K562 (cell line): ENCODE measurements around the gene RPTOR. TPM values are rescaled to one million over a fixed set of nuclear protein-coding genes. Genes with fewer than 3 reads are reported as not detected.

Source experiments
- CUX1 ChIP-seq: fragments of 200-800 bp; sonication (Bioruptor generic); IDR thresholded peaks from 2 replicates; pipeline ENCODE4 v1.6.1; 2016; ENCODE audit warnings: missing genetic modification characterization, missing compliant biosample characterization
- E2F3 ChIP-seq: fragments of 250-450 bp; sonication (Bioruptor Pico); IDR thresholded peaks from 2 replicates; pipeline ENCODE4 v1.4.0; 2020; ENCODE audit warnings: mild to moderate bottlenecking
- E2F4 ChIP-seq: sonication (generic); formaldehyde crosslinking; IDR thresholded peaks from 2 replicates; pipeline ENCODE4 v1.8.0; 2022; ENCODE audit warnings: mild to moderate bottlenecking, low read depth, missing genetic modification reagents
- ETS2 ChIP-seq: IDR thresholded peaks from 2 replicates; pipeline ENCODE4 v1.6.1; 2016; ENCODE audit warnings: borderline replicate concordance, missing genetic modification characterization, mild to moderate bottlenecking, moderate library complexity, missing compliant biosample characterization; ENCODE audit not compliant: poor library complexity, severe bottlenecking
- EZH2 ChIP-seq: IDR thresholded peaks from 2 replicates; pipeline ENCODE4 v1.6.1; 2012; ENCODE audit warnings: low read depth, mild to moderate bottlenecking, inconsistent platforms, low read length, borderline replicate concordance
- FOXA3 ChIP-seq, 2 experiments: fragments of 450-650 bp in 1 of 2; sonication (generic) in 1 of 2; formaldehyde crosslinking; IDR thresholded peaks in 1 of 2; conservative IDR thresholded peaks in 1 of 2; 2 replicates each; pipeline versions ENCODE4 v1.4.0 to v1.8.0; 2020 to 2022; ENCODE audit warnings: mild to moderate bottlenecking in 2 of 2, missing genetic modification reagents in 1 of 2
- GMEB1 ChIP-seq: fragments of 250-450 bp; sonication (Bioruptor Pico); IDR thresholded peaks from 2 replicates; pipeline ENCODE4 v1.4.0; 2020; ENCODE audit warnings: mild to moderate bottlenecking
- HDAC8 ChIP-seq: fragments of 450-650 bp; IDR thresholded peaks from 2 replicates; pipeline ENCODE4 v1.6.1; 2016; ENCODE audit warnings: mild to moderate bottlenecking, missing genetic modification characterization, moderate library complexity, missing compliant biosample characterization
- PCBP2 ChIP-seq: fragments of 200-400 bp; formaldehyde crosslinking; IDR thresholded peaks from 2 replicates; pipeline ENCODE4 v1.6.1; 2018; ENCODE audit warnings: low read length, low read depth, mild to moderate bottlenecking, moderate library complexity; ENCODE audit not compliant: poor library complexity, severe bottlenecking
- RBBP5 ChIP-seq: fragments of 200-600 bp; sonication (generic); IDR thresholded peaks from 2 replicates; pipeline ENCODE4 v1.6.1; 2012; ENCODE audit warnings: borderline replicate concordance, mild to moderate bottlenecking, low read length, control low read depth, inconsistent platforms; ENCODE audit not compliant: insufficient read depth, poor library complexity, severe bottlenecking
- SMAD1 ChIP-seq: fragments of 150-350 bp; IDR thresholded peaks from 2 replicates; pipeline ENCODE4 v1.6.1; 2014; ENCODE audit warnings: low read length, low read depth; ENCODE audit not compliant: partially characterized antibody
- SP2 ChIP-seq: IDR thresholded peaks from 2 replicates; pipeline ENCODE4 v1.6.1; 2011; ENCODE audit warnings: mild to moderate bottlenecking, low read depth, low read length, moderate library complexity; ENCODE audit not compliant: poor library complexity, severe bottlenecking; ENCODE audit errors: extremely low read depth
- XRCC4 ChIP-seq: IDR thresholded peaks from one replicate; pipeline ENCODE4 v1.6.1; 2011; ENCODE audit not compliant: insufficient read depth, insufficient read length; ENCODE audit errors: extremely low read depth
- YY1 ChIP-seq, 3 experiments: IDR thresholded peaks; 2 replicates each; pipeline ENCODE4 v1.6.1; 2011; ENCODE audit warnings: low read length in 2 of 3, mild to moderate bottlenecking in 2 of 3, moderate library complexity in 2 of 3, borderline replicate concordance in 1 of 3, control low read depth in 1 of 3, low read depth in 1 of 3; ENCODE audit not compliant: insufficient read depth in 3 of 3, insufficient replicate concordance in 2 of 3, control insufficient read depth in 1 of 3, insufficient read length in 1 of 3; ENCODE audit errors: extremely low read depth in 1 of 3
- ZBTB17 ChIP-seq: fragments of 450-650 bp; formaldehyde crosslinking; IDR thresholded peaks from 2 replicates; pipeline ENCODE4 v1.4.0; 2020; ENCODE audit warnings: mild to moderate bottlenecking
- ZNF124 ChIP-seq: sonication (generic); formaldehyde crosslinking; IDR thresholded peaks from 2 replicates; pipeline ENCODE4 v1.8.1; 2022; ENCODE audit warnings: missing genetic modification reagents
- ZNF224 ChIP-seq: sonication (generic); formaldehyde crosslinking; IDR thresholded peaks from 2 replicates; pipeline ENCODE4 v1.8.0; 2022; ENCODE audit warnings: mild to moderate bottlenecking, missing genetic modification reagents
- polyA plus RNA-seq, 8 experiments: library from polyadenylated mRNA; depleted of rRNA in 4 of 8; stranded (reverse) in 5 of 8; unstranded in 3 of 8; fragments of >200 nt; fragmentation: Nextera tagmentation in 2 of 8; fragmentation: Illumina TruSeq in 1 of 8; extraction: Ambion mirVana in 2 of 8; extraction: Trizol in 1 of 8; gene quantifications; 2 replicates each; pipeline versions ENCODE4 v1.2.1 to v1.2.3, GENCODE V29; 2011 to 2014; ENCODE audit warnings: inconsistent platforms in 1 of 8, missing spikeins in 1 of 8
- total RNA-seq, 7 experiments: library from RNA; depleted of rRNA in 6 of 7; stranded (reverse); fragments of >200 nt in 6 of 7; fragmentation: Illumina TruSeq in 2 of 7; extraction: Trizol in 2 of 7; gene quantifications; 2 replicates each; pipeline versions ENCODE4 v1.2.1 to v1.2.3, GENCODE V29; 2011 to 2021; ENCODE audit warnings: low replicate concordance in 1 of 7

RPTOR gene
- total and polyA plus RNA-seq, 9 of the 15 experiments (the other 6 are each of a cell fraction or from before 2014, with no cell fraction given) = 0.24 to 54.1 (median 10.2) TPM

GRCh38 chr17:80544655-80545498, at the start of gene RPTOR (continued):
- TF ChIP-seq CUX1 (CRISPR knock-in tag) = no peak
- no peak for TF ChIP-seq ZNF224
- TF ChIP-seq PCBP2 = no peak
- TF ChIP-seq EZH2 = no peak
- TF ChIP-seq FOXA3 (CRISPR knock-in tag; conservative IDR thresholded peaks at IDR 0.05 in 1 of 2, IDR thresholded peaks at IDR 0.05 in 1 of 2) = peak in 1 of 2 experiments; percentile 68; a peak in 2 of 4 replicates
- peak; percentile 47 for TF ChIP-seq SMAD1
- TF ChIP-seq XRCC4 = no peak
- TF ChIP-seq YY1 (IDR thresholded peaks at IDR 0.05; ENCODE audit: borderline replicate concordance in 1 of 3, control insufficient read depth in 1 of 3, extremely low read depth in 1 of 3, insufficient read depth in 3 of 3, insufficient read length in 1 of 3, insufficient replicate concordance in 2 of 3, low read depth in 1 of 3, low read length in 2 of 3) = peak; percentile 89 to 99 (median 97)
- 0 out of 2 replicates have a peak, but pooled peaks have one; percentile 10 for TF ChIP-seq E2F3 (CRISPR knock-in tag)
- no peak for TF ChIP-seq ZBTB17 (CRISPR knock-in tag)
- no peak for TF ChIP-seq GMEB1 (CRISPR knock-in tag)
- TF ChIP-seq ETS2 (tag) = no peak
- no peak; the same call in 1 of the 2 replicates for TF ChIP-seq HDAC8 (tag)
- TF ChIP-seq E2F4 (CRISPR knock-in tag) = peak; percentile 72; the same call in 1 of the 2 replicates
- TF ChIP-seq RBBP5 = peak; percentile 98
- TF ChIP-seq SP2 = no peak
- TF ChIP-seq ZNF124 (CRISPR knock-in tag) = no peak
